ENCODE measurements around the gene RAD54L2.

- TF ChIP-seq CTCF (conservative IDR thresholded peaks at IDR 0.05) (no peak), ZFX (IDR thresholded peaks at IDR 0.05) (no peak)
Measured at GRCh38 chr3:51568036-51568435, 29.5 kb downstream of the RAD54L2 start.
